ENCODE data around the gene SYCP1. TPM values are rescaled to one million over a fixed set of nuclear protein-coding genes. Genes with fewer than 3 reads are reported as not detected.
"Not testable (repeated sequence)": the region's sequence is repeated elsewhere in the genome, so short reads cannot be mapped to it uniquely, and the experiment has no call there.

Gene SYCP1
- total RNA-seq, 4 donors from 2014 or later = not detected

DNA sequence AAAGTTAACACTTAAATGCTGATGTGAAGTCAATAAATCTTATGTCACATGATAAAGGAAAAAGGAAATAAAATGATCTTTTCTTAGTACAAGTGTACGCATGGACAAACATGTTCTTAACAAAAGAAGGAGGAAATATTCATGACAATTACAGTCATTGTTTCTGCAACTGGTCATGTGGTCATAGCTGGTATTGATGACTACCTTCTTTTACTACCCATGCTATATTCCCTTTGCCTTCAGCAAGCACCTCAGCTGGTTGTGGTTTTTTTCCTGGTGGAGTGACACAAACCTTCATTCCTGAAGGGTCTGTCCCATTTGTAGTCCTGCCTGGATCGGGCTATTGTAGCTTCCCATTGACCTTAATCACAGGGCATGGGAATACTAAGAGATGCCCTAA lies 151.5 kb downstream of the SYCP1 start:
- H3K4me3 ChIP-seq = no peak overlapping the region
- no peak for TF ChIP-seq POLR2A (IDR thresholded peaks at IDR 0.05)
- TF ChIP-seq, protein P1, sequence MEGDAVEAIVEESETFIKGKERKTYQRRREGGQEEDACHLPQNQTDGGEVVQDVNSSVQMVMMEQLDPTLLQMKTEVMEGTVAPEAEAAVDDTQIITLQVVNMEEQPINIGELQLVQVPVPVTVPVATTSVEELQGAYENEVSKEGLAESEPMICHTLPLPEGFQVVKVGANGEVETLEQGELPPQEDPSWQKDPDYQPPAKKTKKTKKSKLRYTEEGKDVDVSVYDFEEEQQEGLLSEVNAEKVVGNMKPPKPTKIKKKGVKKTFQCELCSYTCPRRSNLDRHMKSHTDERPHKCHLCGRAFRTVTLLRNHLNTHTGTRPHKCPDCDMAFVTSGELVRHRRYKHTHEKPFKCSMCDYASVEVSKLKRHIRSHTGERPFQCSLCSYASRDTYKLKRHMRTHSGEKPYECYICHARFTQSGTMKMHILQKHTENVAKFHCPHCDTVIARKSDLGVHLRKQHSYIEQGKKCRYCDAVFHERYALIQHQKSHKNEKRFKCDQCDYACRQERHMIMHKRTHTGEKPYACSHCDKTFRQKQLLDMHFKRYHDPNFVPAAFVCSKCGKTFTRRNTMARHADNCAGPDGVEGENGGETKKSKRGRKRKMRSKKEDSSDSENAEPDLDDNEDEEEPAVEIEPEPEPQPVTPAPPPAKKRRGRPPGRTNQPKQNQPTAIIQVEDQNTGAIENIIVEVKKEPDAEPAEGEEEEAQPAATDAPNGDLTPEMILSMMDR (IDR thresholded peaks at IDR 0.05) = no peak

DNA sequence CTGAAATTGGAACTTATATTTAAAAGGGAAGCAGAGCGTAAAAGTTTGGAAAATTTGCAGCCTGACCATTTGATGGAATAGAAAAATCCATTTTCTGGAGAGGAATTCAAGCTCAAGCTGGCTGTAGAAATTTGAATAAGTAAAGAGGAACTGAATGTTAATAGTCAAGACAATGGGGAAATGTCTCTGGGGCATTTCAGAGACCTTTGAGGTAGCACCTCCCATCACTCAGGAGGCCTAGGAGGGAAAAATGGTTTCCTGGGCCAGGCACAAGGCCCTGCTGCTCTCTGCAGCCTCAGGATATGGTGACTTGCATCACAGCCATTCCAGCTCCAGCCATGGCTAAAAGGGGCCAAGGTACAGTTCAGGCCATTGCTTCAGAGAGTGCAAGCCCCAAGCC lies 157.3 kb downstream of the SYCP1 start:
- Histone ChIP-seq H3K36me3 (no peaks in the 10 kb centered on the region), H3K4me1 (no peaks in the 10 kb centered on the region), H3K9me3 (no peaks in the 10 kb centered on the region), H3K27me3 (no peaks in the 10 kb centered on the region), H3K27ac (no peak overlapping the region), H3K4me3 (no peak overlapping the region)
- no peak for DNase-seq
- TF ChIP-seq, protein P1 (IDR thresholded peaks at IDR 0.05) = no peak
- no peak for TF ChIP-seq POLR2A (IDR thresholded peaks at IDR 0.05)

More for the DNA sequence above, 151.5 kb downstream of the SYCP1 start:
- Histone ChIP-seq H3K36me3 (no peaks in the 10 kb centered on the region), H3K27ac (no peak overlapping the region), H3K9me3 (no peaks in the 10 kb centered on the region), H3K4me1 (no peaks in the 10 kb centered on the region), H3K27me3 (no peaks in the 10 kb centered on the region)
- no peak for DNase-seq

DNA sequence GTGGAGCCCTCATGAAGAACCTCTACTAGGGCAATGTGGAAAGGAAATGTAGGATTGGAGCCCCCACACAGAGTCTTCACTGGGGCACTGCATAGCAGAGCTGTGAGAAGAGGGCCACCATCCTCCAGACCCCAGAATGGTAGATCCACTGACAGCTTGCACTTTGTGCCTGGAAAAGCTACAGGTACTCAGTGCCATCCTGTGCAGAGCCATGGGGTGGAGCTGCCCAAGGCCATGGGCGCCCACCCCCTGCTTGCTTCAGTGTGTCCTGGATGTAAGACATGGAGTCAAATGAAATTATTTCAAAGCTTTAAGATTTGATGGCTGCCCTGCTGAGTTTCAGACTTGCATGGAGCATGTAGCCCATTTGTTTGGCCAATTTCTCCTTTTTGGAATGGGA lies 157.8 kb downstream of the SYCP1 start:
- no peaks in the 10 kb centered on the region for H3K27me3 ChIP-seq
- no peak for DNase-seq
- no peaks in the 10 kb centered on the region for H3K36me3 ChIP-seq
- no peak overlapping the region for H3K27ac ChIP-seq
- H3K4me3 ChIP-seq = no peak overlapping the region
- no peaks in the 10 kb centered on the region for H3K4me1 ChIP-seq
- no peaks in the 10 kb centered on the region for H3K9me3 ChIP-seq
- TF ChIP-seq, protein P1 (IDR thresholded peaks at IDR 0.05) = no peak
- TF ChIP-seq POLR2A (IDR thresholded peaks at IDR 0.05) = no peak

DNA sequence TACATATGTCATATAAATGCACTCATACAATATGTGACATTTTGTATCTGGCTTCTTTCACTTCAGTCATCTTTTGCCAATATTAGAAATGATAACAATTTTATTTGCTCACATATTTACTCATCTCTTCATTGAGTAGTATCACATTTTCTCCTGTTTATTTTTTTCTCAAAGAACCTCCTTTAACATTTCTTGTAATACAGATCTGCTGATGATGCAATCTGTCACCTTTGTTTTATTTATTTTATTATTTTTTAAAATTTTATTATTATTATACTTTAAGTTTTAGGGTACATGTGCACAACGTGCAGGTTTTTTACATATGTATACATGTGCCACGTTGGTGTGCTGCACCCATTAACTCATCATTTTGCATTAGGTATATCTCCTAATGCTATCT lies 159.1 kb downstream of the SYCP1 start:
- H3K9me3 ChIP-seq = no peaks in the 10 kb centered on the region
- H3K27ac ChIP-seq = no peak overlapping the region
- TF ChIP-seq POLR2A (IDR thresholded peaks at IDR 0.05) = no peak
- TF ChIP-seq, protein P1 (IDR thresholded peaks at IDR 0.05) = no peak
- no peaks in the 10 kb centered on the region for H3K36me3 ChIP-seq
- H3K27me3 ChIP-seq = no peaks in the 10 kb centered on the region
- H3K4me3 ChIP-seq = no peak overlapping the region
- no peaks in the 10 kb centered on the region for H3K4me1 ChIP-seq
- no peak for DNase-seq

DNA sequence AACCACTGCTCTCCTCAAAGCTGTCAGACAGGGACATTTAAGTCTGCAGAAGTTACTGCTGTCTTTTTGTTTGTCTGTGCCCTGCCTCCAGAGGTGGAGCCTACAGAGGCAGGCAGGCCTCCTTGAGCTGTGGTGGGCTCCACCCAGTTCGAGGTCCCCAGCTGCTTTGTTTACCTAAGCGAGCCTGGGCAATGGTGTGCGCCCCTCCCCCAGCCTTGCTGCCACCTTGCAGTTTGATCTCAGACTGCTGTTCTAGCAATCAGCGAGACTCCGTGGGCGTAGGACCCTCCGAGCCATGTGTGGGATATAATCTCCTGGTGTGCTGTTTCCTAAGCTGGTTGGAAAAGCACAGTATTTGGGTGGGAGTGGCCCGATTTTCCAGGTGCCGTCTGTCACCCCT lies 164.9 kb downstream of the SYCP1 start:
- not testable (repeated sequence) for H3K4me1 ChIP-seq, H3K27me3 ChIP-seq, H3K9me3 ChIP-seq, H3K4me3 ChIP-seq, DNase-seq, H3K27ac ChIP-seq, H3K36me3 ChIP-seq

DNA sequence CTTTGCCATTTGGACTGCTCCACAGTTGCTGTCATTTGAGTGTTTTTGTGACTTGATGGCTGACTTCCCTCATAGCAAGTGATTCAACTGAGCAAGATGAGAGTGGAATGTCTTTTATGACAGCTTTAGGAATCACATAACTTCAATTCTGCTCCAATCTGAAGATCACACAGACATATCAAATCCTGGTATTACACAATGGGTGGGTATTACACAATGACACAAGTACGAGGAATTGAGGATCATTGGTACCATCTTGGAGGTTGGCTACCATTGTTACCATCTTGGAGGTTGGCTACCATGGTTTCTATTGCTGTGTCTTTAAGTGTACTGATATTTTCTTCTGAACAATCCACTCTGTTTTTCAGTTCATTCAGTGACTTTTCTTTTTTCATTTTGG lies 166.5 kb downstream of the SYCP1 start:
- H3K36me3 ChIP-seq = no peaks in the 10 kb centered on the region
- no peak overlapping the region for H3K27ac ChIP-seq
- H3K27me3 ChIP-seq = no peaks in the 10 kb centered on the region
- H3K9me3 ChIP-seq = no peaks in the 10 kb centered on the region
- DNase-seq = no peak
- no peaks in the 10 kb centered on the region for H3K4me1 ChIP-seq
- no peak for TF ChIP-seq POLR2A (IDR thresholded peaks at IDR 0.05)
- TF ChIP-seq, protein P1 (IDR thresholded peaks at IDR 0.05) = no peak
- H3K4me3 ChIP-seq = no peak overlapping the region
